A549 (cell line): ENCODE results near the gene APOM. TPM values are rescaled to one million over a fixed set of nuclear protein-coding genes. Genes with fewer than 3 reads are reported as not detected.

Experiments
- ATAC-seq, 2 experiments: fragments of 200-7000 bp in 1 of 2; fragments of >200 bp in 1 of 2; cut with Nextera tagmentation in 1 of 2; cut with Tn5 transposase in 1 of 2; 3 replicates each; pipeline versions ENCODE4 v1.8.0 to v1.9.1; 2018 to 2020; ENCODE audit warnings: mild to moderate bottlenecking in 1 of 2, moderate library complexity in 1 of 2
- CTCF ChIA-PET: fragments of 300-600 bp; sonication (Branson Sonifier 250); formaldehyde crosslinking; extraction: SDS; loops from one replicate; lab custom pipeline; 2021; ENCODE audit warnings: antibody characterized with exemption, inconsistent platforms; lab: Yijun Ruan, JAX
- POLR2A ChIA-PET: fragments of 350-600 bp; formaldehyde crosslinking; extraction: SDS; loops from one replicate; lab custom pipeline; 2021; ENCODE audit warnings: antibody characterized with exemption, inconsistent platforms; lab: Yijun Ruan, JAX
- DNase-seq, 2 experiments: peaks; one replicate each; pipeline versions ENCODE4 v3.0.0 to v3.0.0-alpha.2; 2011 to 2016; ENCODE audit warnings: low read depth in 1 of 2, low spot score in 1 of 2
- FAIRE-seq: peaks from 2 replicates; lab custom pipeline; 2011; peaks lifted over from hg19 to GRCh38; lab: Jason Lieb, UNC
- H3K27ac ChIP-seq, 2 experiments: fragments of >200 bp; sonication (Bioruptor Twin); formaldehyde crosslinking; 3 replicates each; pipeline ENCODE4 v1.5.1; 2016 to 2017
- H3K4me1 ChIP-seq: fragments of >200 bp; sonication (Bioruptor Twin); formaldehyde crosslinking; 3 replicates; pipeline ENCODE4 v1.6.1; 2016
- H3K4me2 ChIP-seq: fragments of >200 bp; sonication (Bioruptor Twin); formaldehyde crosslinking; 3 replicates; pipeline ENCODE4 v1.6.1; 2016
- H3K4me3 ChIP-seq: fragments of >200 bp; sonication (Bioruptor Twin); formaldehyde crosslinking; 3 replicates; pipeline ENCODE4 v1.5.1; 2016
- H3K9me3 ChIP-seq: fragments of >200 bp; sonication (Bioruptor Twin); formaldehyde crosslinking; 3 replicates; pipeline ENCODE4 v1.6.1; 2016
- BHLHE40 ChIP-seq: IDR thresholded peaks from 2 replicates; pipeline ENCODE4 v1.6.1; 2012; ENCODE audit warnings: low read depth, low read length, inconsistent platforms
- CHD2 ChIP-seq: fragments of 150-350 bp; IDR thresholded peaks from 2 replicates; pipeline ENCODE4 v1.6.1; 2014; ENCODE audit warnings: low read length; ENCODE audit not compliant: partially characterized antibody
- FOSL2 ChIP-seq, 2 experiments: fragments of 450-650 bp in 1 of 2; fragments of >200 bp in 1 of 2; sonication (Bioruptor Twin) in 1 of 2; formaldehyde crosslinking; IDR thresholded peaks; 2 replicates each; pipeline versions ENCODE4 v1.5.0 to v1.6.1; 2016 to 2020; ENCODE audit warnings: mild to moderate bottlenecking in 1 of 2, moderate library complexity in 1 of 2
- HEYL ChIP-seq: fragments of 250-450 bp; sonication (Bioruptor Pico); IDR thresholded peaks from 2 replicates; pipeline ENCODE4 v1.8.0; 2021; ENCODE audit warnings: mild to moderate bottlenecking, moderate library complexity
- HMGXB4 ChIP-seq: fragments of 250-450 bp; sonication (Bioruptor Pico); IDR thresholded peaks from 2 replicates; pipeline ENCODE4 v1.5.0; 2021; ENCODE audit warnings: mild to moderate bottlenecking, moderate library complexity, borderline replicate concordance
- HOXA7 ChIP-seq: fragments of 250-450 bp; sonication (Bioruptor Pico); IDR thresholded peaks from 2 replicates; pipeline ENCODE4 v1.5.0; 2020; ENCODE audit warnings: mild to moderate bottlenecking, moderate library complexity
- HOXB13 ChIP-seq: fragments of 250-450 bp; sonication (Bioruptor Pico); IDR thresholded peaks from 2 replicates; pipeline ENCODE4 v1.5.0; 2020; ENCODE audit warnings: low read depth, mild to moderate bottlenecking, moderate library complexity
- HOXB5 ChIP-seq: fragments of 250-450 bp; sonication (Bioruptor Pico); IDR thresholded peaks from 2 replicates; pipeline ENCODE4 v1.5.0; 2020; ENCODE audit warnings: mild to moderate bottlenecking, moderate library complexity
- JUNB ChIP-seq: fragments of >200 bp; sonication (Bioruptor Twin); formaldehyde crosslinking; IDR thresholded peaks from 2 replicates; pipeline ENCODE4 v1.6.1; 2016
- NPAS2 ChIP-seq: fragments of 250-450 bp; sonication (Bioruptor Pico); IDR thresholded peaks from 2 replicates; pipeline ENCODE4 v1.8.0; 2022; ENCODE audit warnings: mild to moderate bottlenecking, moderate library complexity, borderline replicate concordance
- PBX3 ChIP-seq: IDR thresholded peaks from 2 replicates; pipeline ENCODE4 v1.6.1; 2012
- PHF8 ChIP-seq: fragments of 200-600 bp; sonication (generic); IDR thresholded peaks from 2 replicates; pipeline ENCODE4 v1.6.1; 2016; ENCODE audit warnings: low read depth, mild to moderate bottlenecking, antibody characterized with exemption, moderate library complexity, borderline replicate concordance
- RAD21 ChIP-seq, 2 experiments: fragments of >200 bp in 1 of 2; sonication (Bioruptor Twin) in 1 of 2; formaldehyde crosslinking in 1 of 2; IDR thresholded peaks in 1 of 2; conservative IDR thresholded peaks in 1 of 2; 2 replicates in 1 of 2; 3 replicates in 1 of 2; pipeline ENCODE4 v1.6.1; 2012 to 2018; ENCODE audit warnings: inconsistent platforms in 1 of 2
- TP53 ChIP-seq: fragments of 250-450 bp; sonication (Bioruptor Pico); IDR thresholded peaks from 2 replicates; pipeline ENCODE4 v1.5.0; 2021; ENCODE audit warnings: mild to moderate bottlenecking, moderate library complexity
- USF2 ChIP-seq: fragments of 450-650 bp; IDR thresholded peaks from 2 replicates; pipeline ENCODE4 v1.6.1; 2014; ENCODE audit warnings: antibody characterized with exemption
- WGBS: methylation state at CpG from one replicate; pipeline ENCODE4 v1.1.6; 2017; ENCODE audit errors: missing lambda C conversion rate; 5-methylcytosine and 5-hydroxymethylcytosine counted together
- polyA plus RNA-seq, 4 experiments: library from polyadenylated mRNA; depleted of rRNA in 3 of 4; stranded (reverse); fragments of >200 nt; fragmentation: RNase III in 1 of 4; extraction: RNeasy Plus Mini Kit Qiagen cat#74134 plus additional on column Dnase treatment in 1 of 4; gene quantifications; 2 replicates in 3 of 4; 3 replicates in 1 of 4; pipeline ENCODE4 v1.2.3, GENCODE V29; 2011 to 2017

Gene APOM
- polyA plus RNA-seq, 2 of the 4 experiments (the other 2 are of a cell fraction), result 1.5 to 2.6 TPM

GRCh38 chr6:31626952-31627351 is 28.7 kb upstream of the APOM start:
- DNase-seq, result no peak
- 92% methylated on average over 5 of the region's 10 CpGs for WGBS
- ChIA-PET POLR2A (no interaction called here), CTCF (interaction anchor here (0.6 to 1.3 kb wide), 4 partner anchors 29 to 326 kb away, joined by 3 to 4 read pairs (median 3); no protein-coding TSS in a partner anchor)
- Histone ChIP-seq H3K4me1 (peaks cover 10% of the 10 kb centered on the region), H3K9me3 (no peaks in the 10 kb centered on the region), H3K4me2 (no peak overlapping the region), H3K4me3 (no peak overlapping the region), H3K27ac (no peak overlapping the region)
- FAIRE-seq, result no peak
- ATAC-seq, result no peak
- TF ChIP-seq PBX3 (no peak), HMGXB4 (CRISPR knock-in tag) (no peak), USF2 (no peak), BHLHE40 (no peak), FOSL2 (IDR thresholded peaks at IDR 0.05) (no peak), FOSL2 (CRISPR knock-in tag; IDR thresholded peaks at IDR 0.05) (no peak)

- whole genome bisulfite sequencing, result 89% methylated on average over 17 of the region's 19 CpGs
- ATAC-seq, result no peak
- Histone ChIP-seq H3K27ac (no peak overlapping the region), H3K4me1 (peaks cover 2% of the 10 kb centered on the region; the same call in 2 of the 3 replicates), H3K9me3 (no peaks in the 10 kb centered on the region)
- CTCF ChIA-PET, result interaction anchor here (0.9 to 1.3 kb wide), 3 partner anchors 22 to 76 kb away, joined by 3 to 4 read pairs (median 3); no protein-coding TSS in a partner anchor
- TF ChIP-seq PHF8 (no peak), HOXB5 (no peak), JUNB (no peak), NPAS2 (no peak)
- TF ChIP-seq, all 56 proteins: peak for 0
- Histone ChIP-seq H3K4me3 (no peak overlapping the region), H3K4me2 (no peak overlapping the region)
- POLR2A ChIA-PET, result no interaction called here
- DNase-seq, result no peak
- no peak for FAIRE-seq
Observed at GRCh38 chr6:31627690-31628287, 27.9 kb upstream of the APOM start.

GRCh38 chr6:31629014-31629413 is 26.7 kb upstream of the APOM start:
- DNase-seq (no peak), ATAC-seq (no peak), FAIRE-seq (no peak)
- POLR2A ChIA-PET, result no interaction called here
- TF ChIP-seq CHD2 (no peak), TP53 (CRISPR knock-in tag) (no peak), RAD21 (conservative IDR thresholded peaks at IDR 0.05 in 1 of 2, IDR thresholded peaks at IDR 0.05 in 1 of 2) (no peak), HOXB13 (CRISPR knock-in tag) (no peak), PHF8 (no peak), HOXB5 (no peak), PBX3 (no peak), HEYL (no peak), HOXA7 (CRISPR knock-in tag) (no peak)
- Histone ChIP-seq H3K27ac (no peak overlapping the region), H3K4me3 (no peak overlapping the region), H3K4me2 (no peak overlapping the region), H3K9me3 (no peaks in the 10 kb centered on the region), H3K4me1 (no peaks in the 10 kb centered on the region)
- WGBS, result 93% methylated on average over 7 of the region's 7 CpGs
- CTCF ChIA-PET, result no interaction called here
